Fibroblast of lung (primary cell): ENCODE results near the gene LDHA. TPM values are rescaled to one million over a fixed set of nuclear protein-coding genes. Genes with fewer than 3 reads are reported as not detected.

Experiments
- DNase-seq, 2 donors: peaks; one replicate each; pipeline versions ENCODE4 v3.0.0 to v3.0.0-alpha.2; 2010; ENCODE audit warnings: low read depth in 2 of 2
- H2AFZ ChIP-seq: 2 replicates; pipeline ENCODE4 v1.5.1; 2012; ENCODE audit warnings: low read length, control low read depth, inconsistent platforms
- H3K27ac ChIP-seq: 2 replicates; pipeline ENCODE4 v1.5.1; 2011; ENCODE audit warnings: low read length, control low read depth; ENCODE audit not compliant: insufficient read depth
- H3K27me3 ChIP-seq: 2 replicates; pipeline ENCODE4 v1.5.1; 2011; ENCODE audit warnings: mild to moderate bottlenecking, low read length; ENCODE audit not compliant: control insufficient read depth, insufficient read depth
- H3K36me3 ChIP-seq: 2 replicates; pipeline ENCODE4 v1.5.1; 2011; ENCODE audit warnings: low read length; ENCODE audit not compliant: control insufficient read depth, insufficient read depth
- H3K4me1 ChIP-seq: 2 replicates; pipeline ENCODE4 v1.5.1; 2011; ENCODE audit warnings: low read length; ENCODE audit not compliant: control insufficient read depth, insufficient read depth; ENCODE audit errors: extremely low read depth
- H3K4me2 ChIP-seq: 2 replicates; pipeline ENCODE4 v1.5.1; 2011; ENCODE audit warnings: low read length, control low read depth; ENCODE audit not compliant: insufficient read depth; ENCODE audit errors: extremely low read depth
- H3K4me3 ChIP-seq, 4 experiments: fragments of 200-600 bp in 1 of 4; sonication (generic) in 1 of 4; replicated peaks in 1 of 4; 2 replicates each; pipeline ENCODE4 v1.5.1; 2011 to 2016; ENCODE audit warnings: low read length in 4 of 4, low read depth in 3 of 4, mild to moderate bottlenecking in 3 of 4, control low read depth in 2 of 4, inconsistent platforms in 1 of 4, mixed read lengths in 1 of 4; ENCODE audit not compliant: insufficient read depth in 1 of 4; ENCODE audit errors: control extremely low read depth in 1 of 4
- H3K79me2 ChIP-seq: 2 replicates; pipeline ENCODE4 v1.5.1; 2012; ENCODE audit warnings: mild to moderate bottlenecking, low read length, inconsistent platforms; ENCODE audit not compliant: control insufficient read depth, insufficient read depth
- H3K9ac ChIP-seq: 2 replicates; pipeline ENCODE4 v1.5.1; 2011; ENCODE audit warnings: mild to moderate bottlenecking, low read length, control low read depth; ENCODE audit not compliant: insufficient read depth
- H3K9me3 ChIP-seq: 2 replicates; pipeline ENCODE4 v1.5.1; 2012; ENCODE audit warnings: low read depth, low read length; ENCODE audit not compliant: control insufficient read depth, insufficient read depth
- H4K20me1 ChIP-seq: 2 replicates; pipeline ENCODE4 v1.5.1; 2011; ENCODE audit warnings: low read length; ENCODE audit not compliant: control insufficient read depth, insufficient read depth; ENCODE audit errors: extremely low read depth
- CTCF ChIP-seq, 2 donors: IDR thresholded peaks in 1 of 2; conservative IDR thresholded peaks in 1 of 2; 1 replicate in 1 of 2; 2 replicates in 1 of 2; pipeline ENCODE4 v1.5.1; 2011 to 2012; ENCODE audit warnings: low read length in 2 of 2, control low read depth in 1 of 2, inconsistent platforms in 1 of 2, low read depth in 1 of 2, mild to moderate bottlenecking in 1 of 2
- EZH2 ChIP-seq: IDR thresholded peaks from 2 replicates; pipeline ENCODE4 v1.5.1; 2012; ENCODE audit warnings: low read length, control low read depth, mild to moderate bottlenecking; ENCODE audit errors: missing control alignments
- polyA plus RNA-seq, 2 donors: library from polyadenylated mRNA; depleted of rRNA in 1 of 2; stranded (reverse) in 1 of 2; unstranded in 1 of 2; fragments of >200 nt; gene quantifications; 2 replicates each; pipeline ENCODE4 v1.2.1, GENCODE V29; 2011 to 2012; ENCODE audit warnings: missing spikeins in 1 of 2
- total RNA-seq: library from RNA; depleted of rRNA; stranded (reverse); fragments of >200 nt; gene quantifications from 2 replicates; pipeline ENCODE4 v1.2.1, GENCODE V29; 2014

Gene LDHA
- total and polyA plus RNA-seq, 2 donors (not counting 1 experiment from before 2014, with no cell fraction given): 202 to 1,626 TPM

- no peaks in the 10 kb centered on the region for H3K4me1 ChIP-seq
- no peaks in the 10 kb centered on the region for H4K20me1 ChIP-seq
- no peak within 1 kb of the TSS for H3K9ac ChIP-seq
- no peak within 1 kb of the TSS for H3K4me2 ChIP-seq
- no peak within 1 kb of the TSS for H2AFZ ChIP-seq
- no peaks in the 10 kb centered on the region for H3K9me3 ChIP-seq
- no peak for DNase-seq
- no peak within 1 kb of the TSS for H3K27ac ChIP-seq
- H3K79me2 ChIP-seq: no peaks in the 10 kb centered on the region
- H3K4me3 ChIP-seq: peak within 1 kb of the TSS in 1 of 4 experiments; percentile 16
- no peaks in the 10 kb centered on the region for H3K36me3 ChIP-seq
- TF ChIP-seq CTCF (conservative IDR thresholded peaks at IDR 0.05 in 1 of 2, IDR thresholded peaks at IDR 0.05 in 1 of 2; ENCODE audit: low read depth in 1 of 2, low read length in 2 of 2) (no peak), EZH2 (no peak)
- H3K27me3 ChIP-seq: no peaks in the 10 kb centered on the region
Observed at GRCh38 chr11:18455686-18456372, 61.5 kb downstream of the LDHA start, which contains the start of gene LDHAL6A. Gene LDHAL6A (plus strand): TSS chr11:18455856. CDS start chr11:18456681, 825 bp downstream.

GRCh38 chr11:18457450-18457849 is 63.1 kb downstream of the LDHA start:
- Histone ChIP-seq H3K27me3 (no peaks in the 10 kb centered on the region), H3K4me2 (no peak overlapping the region), H3K9me3 (no peaks in the 10 kb centered on the region), H3K4me1 (no peaks in the 10 kb centered on the region), H3K27ac (no peak overlapping the region), H3K79me2 (no peaks in the 10 kb centered on the region), H4K20me1 (no peaks in the 10 kb centered on the region), H3K9ac (no peak overlapping the region), H2AFZ (no peak overlapping the region), H3K4me3 (no peak overlapping the region), H3K36me3 (no peaks in the 10 kb centered on the region)
- peak in 1 of 2 donors; percentile 49 for DNase-seq
- TF ChIP-seq CTCF (conservative IDR thresholded peaks at IDR 0.05 in 1 of 2, IDR thresholded peaks at IDR 0.05 in 1 of 2; ENCODE audit: low read depth in 1 of 2, low read length in 2 of 2): no peak
- TF ChIP-seq EZH2: no peak

Other genes starting within 250 kb of the LDHA start
- not detected in 2 replicates for gene MRGPRX4, start 221.7 kb upstream of the LDHA start, total RNA-seq
- gene MRGPRX4, start 221.7 kb upstream of the LDHA start, polyA plus RNA-seq: not detected in 2 replicates
- gene SAA4, start 157.8 kb upstream of the LDHA start, total RNA-seq: not detected in 2 replicates
- gene SAA4, start 157.8 kb upstream of the LDHA start, polyA plus RNA-seq: not detected in 2 replicates
- gene SAA2, start 145.9 kb upstream of the LDHA start, total RNA-seq: not detected in 2 replicates
- not detected in 2 replicates for gene SAA2, start 145.9 kb upstream of the LDHA start, polyA plus RNA-seq
- not detected in 2 replicates for gene SAA1, start 128.3 kb upstream of the LDHA start, total RNA-seq
- not detected in 2 replicates for gene SAA1, start 128.3 kb upstream of the LDHA start, polyA plus RNA-seq
- gene HPS5, start 72.4 kb upstream of the LDHA start, total RNA-seq: 43.1 and 44.1 TPM in 2 replicates
- gene HPS5, start 72.4 kb upstream of the LDHA start, polyA plus RNA-seq: 15.0 and 15.6 TPM in 2 replicates
- gene GTF2H1, start 72.0 kb upstream of the LDHA start, total RNA-seq: 63.6 and 74.2 TPM in 2 replicates
- gene GTF2H1, start 72.0 kb upstream of the LDHA start, polyA plus RNA-seq: 49.7 and 56.1 TPM in 2 replicates
- gene LDHC, start 17.8 kb downstream of the LDHA start, total RNA-seq: not detected in 2 replicates
- 0.08 and 1.9 TPM in 2 replicates for gene LDHC, start 17.8 kb downstream of the LDHA start, polyA plus RNA-seq
- gene LDHAL6A, start 61.3 kb downstream of the LDHA start, total RNA-seq: not detected in 2 replicates
- gene LDHAL6A, start 61.3 kb downstream of the LDHA start, polyA plus RNA-seq: not detected in 2 replicates
- gene TSG101, start 132.4 kb downstream of the LDHA start, total RNA-seq: 55.2 and 78.4 TPM in 2 replicates
- gene TSG101, start 132.4 kb downstream of the LDHA start, polyA plus RNA-seq: 132 and 146 TPM in 2 replicates
- 22.1 and 25.9 TPM in 2 replicates for gene UEVLD, start 194.2 kb downstream of the LDHA start, total RNA-seq
- gene UEVLD, start 194.2 kb downstream of the LDHA start, polyA plus RNA-seq: 25.4 and 29.0 TPM in 2 replicates
- 0.50 and 0.51 TPM in 2 replicates for gene MISFA, start 205.2 kb downstream of the LDHA start, total RNA-seq
- 1.4 and 1.7 TPM in 2 replicates for gene MISFA, start 205.2 kb downstream of the LDHA start, polyA plus RNA-seq
- gene SPTY2D1, start 239.8 kb downstream of the LDHA start, total RNA-seq: 11.3 and 14.0 TPM in 2 replicates
- gene SPTY2D1, start 239.8 kb downstream of the LDHA start, polyA plus RNA-seq: 18.7 and 23.8 TPM in 2 replicates